ENCODE measurements around the gene OR11H7. TPM values are rescaled to one million over a fixed set of nuclear protein-coding genes. Genes with fewer than 3 reads are reported as not detected.
"Not testable (repeated sequence)": the region's sequence is repeated elsewhere in the genome, so short reads cannot be mapped to it uniquely, and the experiment has no call there.

OR11H7 gene
- total and polyA plus RNA-seq, 12 donors = not detected

DNA sequence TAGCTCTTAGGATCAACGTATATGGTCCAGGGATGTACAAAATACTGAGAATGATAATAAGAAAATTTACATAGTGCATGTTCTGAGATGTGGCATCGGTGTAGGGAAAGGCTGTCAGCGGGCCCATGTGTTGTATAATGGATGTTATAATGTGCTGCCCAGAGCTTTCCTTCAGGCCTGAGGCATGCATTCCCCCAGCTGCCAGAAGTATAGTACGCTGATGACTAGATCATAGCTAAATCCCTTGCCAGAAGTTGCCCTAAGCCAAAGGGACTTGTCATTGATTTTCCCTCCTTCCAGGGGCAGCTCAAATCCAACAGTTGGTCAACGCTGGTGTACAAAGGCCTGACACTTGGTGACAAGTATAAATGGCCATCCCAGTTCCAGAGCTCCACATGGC, 44.6 kb upstream of the OR11H7 start:
- no peaks in the 10 kb centered on the region for H3K9me3 ChIP-seq
- no peak overlapping the region for H3K27ac ChIP-seq
- ATAC-seq = no peak
- TF ChIP-seq, protein P1, sequence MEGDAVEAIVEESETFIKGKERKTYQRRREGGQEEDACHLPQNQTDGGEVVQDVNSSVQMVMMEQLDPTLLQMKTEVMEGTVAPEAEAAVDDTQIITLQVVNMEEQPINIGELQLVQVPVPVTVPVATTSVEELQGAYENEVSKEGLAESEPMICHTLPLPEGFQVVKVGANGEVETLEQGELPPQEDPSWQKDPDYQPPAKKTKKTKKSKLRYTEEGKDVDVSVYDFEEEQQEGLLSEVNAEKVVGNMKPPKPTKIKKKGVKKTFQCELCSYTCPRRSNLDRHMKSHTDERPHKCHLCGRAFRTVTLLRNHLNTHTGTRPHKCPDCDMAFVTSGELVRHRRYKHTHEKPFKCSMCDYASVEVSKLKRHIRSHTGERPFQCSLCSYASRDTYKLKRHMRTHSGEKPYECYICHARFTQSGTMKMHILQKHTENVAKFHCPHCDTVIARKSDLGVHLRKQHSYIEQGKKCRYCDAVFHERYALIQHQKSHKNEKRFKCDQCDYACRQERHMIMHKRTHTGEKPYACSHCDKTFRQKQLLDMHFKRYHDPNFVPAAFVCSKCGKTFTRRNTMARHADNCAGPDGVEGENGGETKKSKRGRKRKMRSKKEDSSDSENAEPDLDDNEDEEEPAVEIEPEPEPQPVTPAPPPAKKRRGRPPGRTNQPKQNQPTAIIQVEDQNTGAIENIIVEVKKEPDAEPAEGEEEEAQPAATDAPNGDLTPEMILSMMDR (IDR thresholded peaks at IDR 0.05) = no peak
- intact Hi-C loops (cut with DNase I) = no loop called here
- 46 to 48% methylated on average over 5 of the region's 5 CpGs for WGBS, 2 donors
- no peak for DNase-seq
- no peaks in the 10 kb centered on the region for H3K36me3 ChIP-seq
- no peak overlapping the region for H3K4me3 ChIP-seq
- H3K4me1 ChIP-seq = no peaks in the 10 kb centered on the region
- H3K27me3 ChIP-seq = no peaks in the 10 kb centered on the region

DNA sequence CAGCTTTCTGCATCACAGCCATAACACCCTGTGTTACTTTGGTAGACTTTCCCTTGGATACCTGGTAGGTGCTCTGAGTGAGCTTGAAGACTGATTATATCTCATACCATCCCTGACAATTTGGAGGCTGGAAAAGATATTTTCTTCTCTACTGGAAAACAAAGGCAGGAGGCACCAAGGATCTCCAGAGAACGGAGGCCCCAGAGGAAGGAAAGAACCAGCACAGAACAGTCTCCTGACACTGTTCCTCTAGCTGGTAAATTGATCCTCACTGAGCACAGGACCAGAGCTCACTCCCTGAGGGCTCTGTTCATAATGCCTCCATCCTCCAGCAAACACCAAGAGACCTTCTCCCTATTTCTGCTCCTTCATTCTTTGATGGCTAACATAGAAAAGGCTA, 38.2 kb upstream of the OR11H7 start, which contains the start of gene OR11G2:
TSS of gene OR11G2 (plus strand) at position 301 of the 400 bp plus-strand sequence. CDS start 6,542 bp downstream, outside the sequence.
- no peaks in the 10 kb centered on the region for H3K9me3 ChIP-seq
- DNase-seq (no peak), ATAC-seq (no peak)
- H3K36me3 ChIP-seq = no peaks in the 10 kb centered on the region
- no peak within 1 kb of the TSS for H3K4me3 ChIP-seq
- intact Hi-C loops (cut with DNase I) = no loop called here
- H3K27ac ChIP-seq = no peak within 1 kb of the TSS
- no peaks in the 10 kb centered on the region for H3K4me1 ChIP-seq
- WGBS, 2 donors = 40 to 41% methylated on average over 1 of the region's 1 CpG
- TF ChIP-seq, protein P1 (IDR thresholded peaks at IDR 0.05) = no peak
- H3K27me3 ChIP-seq = peaks cover 0 to 8% (median 0%) of the 10 kb centered on the region in 7 donors

- Histone ChIP-seq H3K9me3 (no peaks in the 10 kb centered on the region), H3K27me3 (peaks cover 0 to 13% (median 0%) of the 10 kb centered on the region in 7 donors), H3K4me3 (no peak overlapping the region), H3K36me3 (no peaks in the 10 kb centered on the region), H3K4me1 (no peaks in the 10 kb centered on the region), H3K27ac (no peak overlapping the region)
- TF ChIP-seq, protein P1 (IDR thresholded peaks at IDR 0.05) = no peak
- 71 to 74% methylated on average over 3 of the region's 3 CpGs for WGBS, 2 donors
- ATAC-seq (no peak), DNase-seq (no peak)
- intact Hi-C loops (cut with DNase I) = no loop called here
Observed at GRCh38 chr14:20191396-20191795, 37.4 kb upstream of the OR11H7 start.

DNA sequence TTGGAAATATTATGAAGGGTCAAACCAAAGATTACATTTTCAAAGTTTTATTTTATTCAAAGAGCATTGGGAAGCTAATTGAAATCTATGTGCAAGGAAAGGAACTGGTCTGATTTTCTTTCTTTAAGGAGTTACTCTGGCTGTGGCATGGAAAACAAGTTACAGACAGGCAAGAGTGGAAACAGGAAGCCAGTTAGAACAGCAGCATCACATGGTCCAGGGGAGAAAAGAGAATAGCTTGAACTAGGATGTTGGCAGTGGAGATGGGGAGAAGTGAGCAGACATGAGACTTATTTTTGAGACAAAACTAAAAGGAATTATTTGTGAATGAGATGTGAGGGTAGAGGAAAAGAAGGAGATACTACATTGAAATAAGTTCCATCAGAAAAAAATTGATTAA, 34.7 kb upstream of the OR11H7 start:
- H3K4me3 ChIP-seq = no peak overlapping the region
- peaks cover 0 to 15% (median 0%) of the 10 kb centered on the region in 7 donors for H3K27me3 ChIP-seq
- no peaks in the 10 kb centered on the region for H3K36me3 ChIP-seq
- intact Hi-C loops (cut with DNase I) = no loop called here
- DNase-seq = no peak
- TF ChIP-seq, protein P1 (IDR thresholded peaks at IDR 0.05) = no peak
- no peak for ATAC-seq
- H3K9me3 ChIP-seq = no peaks in the 10 kb centered on the region
- no peaks in the 10 kb centered on the region for H3K4me1 ChIP-seq
- H3K27ac ChIP-seq = no peak overlapping the region

- H3K27me3 ChIP-seq = peaks cover 0 to 23% (median 0%) of the 10 kb centered on the region in 7 donors
- H3K4me1 ChIP-seq; H3K36me3 ChIP-seq; intact Hi-C loops (cut with DNase I); H3K4me3 ChIP-seq; H3K9me3 ChIP-seq; DNase-seq; H3K27ac ChIP-seq; ATAC-seq: not testable (repeated sequence)
- 62 to 64% methylated on average over 6 of the region's 6 CpGs for WGBS, 2 donors
Observed at GRCh38 chr14:20195170-20195569, 33.6 kb upstream of the OR11H7 start.
